Stimulated activated CD8-positive, alpha-beta memory T cell treated with anti-CD3 and anti-CD28 coated beads, Interleukin-15, amount 100 ng/mL, for 24 hours (primary cell): Measurements from ENCODE around the gene WDR12.
"Not testable (repeated sequence)": the region's sequence is repeated elsewhere in the genome, so short reads cannot be mapped to it uniquely, and the experiment has no call there.

Experiments
- DNase-seq: peaks from one replicate; pipeline ENCODE4 v3.0.0-alpha.2; 2020; ENCODE audit warnings: low read depth

WDR12 gene

GRCh38 chr2:202883987-202884675 is 27.3 kb downstream of the WDR12 start:
- no peak for DNase-seq

DNA sequence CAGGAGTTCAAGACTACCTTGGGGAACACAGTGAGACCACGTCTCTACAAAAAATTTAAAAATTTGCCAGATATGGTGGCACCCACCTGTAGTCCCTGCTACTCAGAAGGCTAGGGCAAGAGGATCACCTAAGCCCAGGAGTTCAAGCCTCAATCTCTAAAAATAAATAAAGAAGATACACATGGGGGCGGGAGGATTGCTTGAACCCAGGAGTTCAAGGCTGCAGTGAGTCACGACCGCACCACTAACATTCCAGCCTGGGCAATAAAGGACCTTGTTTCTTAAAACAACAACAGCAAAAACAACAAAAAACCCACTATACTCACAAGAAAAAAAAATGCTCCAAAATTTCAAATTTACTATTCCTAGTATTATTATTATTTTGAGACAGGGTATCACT is 29.9 kb downstream of the WDR12 start:
- no peak for DNase-seq

DNA sequence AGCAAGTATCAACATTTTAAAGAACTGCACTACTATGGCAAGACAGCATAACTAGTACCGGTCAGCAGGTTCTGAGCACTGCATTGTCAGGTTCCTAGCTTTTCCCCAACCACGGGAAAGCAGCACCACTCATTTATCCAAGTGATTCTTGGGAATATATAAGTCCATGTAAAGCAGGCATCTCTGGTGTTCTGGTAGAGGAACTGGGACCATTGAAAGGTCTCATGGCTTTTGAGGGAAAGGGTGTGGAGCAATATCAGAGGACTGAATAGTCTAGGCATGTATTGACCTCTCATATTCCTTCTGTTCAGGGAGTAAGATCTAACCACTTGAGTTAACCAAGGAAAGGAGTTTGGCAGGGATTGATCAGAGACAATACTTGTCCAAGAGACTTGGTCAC is 33.8 kb downstream of the WDR12 start:
- DNase-seq, result no peak

- peak; percentile 26 for DNase-seq
These were observed 40.0 kb downstream of the WDR12 start, which contains the start of gene ICA1L for GRCh38 chr2:202871300-202872141. Gene ICA1L, minus strand, starts transcription at chr2:202871766. Its CDS starts 42,757 bp downstream, at chr2:202829009.

- peak; percentile 28 for DNase-seq
These were observed 40.8 kb downstream of the WDR12 start for GRCh38 chr2:202870431-202871299.

GRCh38 chr2:202861987-202862386 is 49.5 kb downstream of the WDR12 start:
- no peak for DNase-seq

DNA sequence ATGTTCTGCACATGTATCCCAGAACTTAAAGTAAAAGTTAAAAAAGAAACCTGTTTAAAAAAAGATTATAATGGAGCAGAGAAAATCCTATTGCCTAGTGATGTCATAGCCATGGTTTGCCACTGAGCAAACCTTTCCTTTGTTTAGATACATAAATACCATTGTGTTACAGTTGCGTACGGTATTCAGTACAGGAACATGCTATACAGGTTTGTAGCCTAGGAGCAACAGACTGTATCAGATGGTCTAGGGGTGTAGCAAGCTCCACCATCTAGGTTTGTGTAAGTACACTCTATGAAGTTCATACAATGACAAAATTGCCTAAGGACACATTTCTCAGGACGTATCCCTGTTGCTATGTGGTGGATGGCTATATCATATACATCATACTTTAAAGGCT is 52.9 kb downstream of the WDR12 start:
- DNase-seq, result no peak

- DNase-seq, result not testable (repeated sequence)
These were observed 62.1 kb downstream of the WDR12 start for GRCh38 chr2:202849343-202849742.

DNA sequence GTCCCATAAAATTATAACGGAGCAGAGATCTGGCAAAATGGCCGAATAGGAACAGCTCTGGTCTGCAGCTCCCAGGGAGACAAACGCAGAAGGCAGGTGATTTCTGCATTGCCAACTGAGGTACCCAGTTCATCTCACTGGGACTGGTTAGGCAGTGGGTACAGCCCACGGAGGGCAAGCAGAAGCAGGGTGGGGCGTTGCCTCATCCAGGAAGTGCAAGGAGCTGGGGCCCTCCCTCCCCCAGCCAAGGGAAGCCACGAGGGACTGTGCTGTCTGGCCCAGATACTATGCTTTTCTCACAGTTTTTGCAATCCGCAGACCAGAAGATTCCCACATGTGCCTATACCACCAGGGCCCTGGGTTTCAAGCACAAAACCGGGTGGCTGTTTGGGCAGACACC is 62.7 kb downstream of the WDR12 start:
- DNase-seq, result no peak

DNA sequence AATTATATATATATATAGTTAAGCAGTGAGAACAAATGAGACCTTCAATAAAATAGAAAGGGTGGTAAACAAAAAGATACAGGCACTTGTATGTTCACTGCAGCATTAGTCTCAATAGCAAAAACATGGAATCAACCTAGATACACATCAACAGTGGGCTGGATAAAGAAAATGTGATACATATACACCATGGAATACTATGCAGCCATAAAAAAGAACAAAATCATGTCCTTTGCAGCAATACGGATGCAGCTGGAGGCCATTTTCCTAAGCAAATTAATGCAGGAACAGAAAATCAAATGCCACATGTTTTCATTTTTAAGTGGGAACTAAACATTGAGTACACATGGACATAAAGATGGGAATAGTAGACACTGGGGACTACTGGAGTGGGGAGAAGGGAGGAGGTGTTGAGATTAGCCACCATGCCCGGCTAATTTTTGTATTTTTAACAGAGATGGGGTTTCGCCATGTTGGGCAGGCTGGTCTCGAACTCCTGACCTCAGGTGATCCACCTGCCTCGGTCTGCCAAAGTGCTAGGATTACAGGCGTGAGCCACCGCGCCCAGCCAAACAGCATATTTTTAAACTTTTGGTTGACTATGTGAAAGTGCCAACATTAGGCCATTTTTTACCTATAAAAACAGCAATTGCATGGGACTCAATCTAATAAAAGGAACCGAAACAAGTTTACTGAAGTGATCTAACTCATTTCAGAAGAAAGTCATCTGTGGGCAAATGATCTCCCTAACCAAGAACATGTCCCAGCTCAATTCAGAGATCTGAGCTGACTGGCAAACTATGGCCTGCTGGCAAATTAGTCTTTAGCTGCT is 63.6 kb downstream of the WDR12 start:
- no peak for DNase-seq

DNA sequence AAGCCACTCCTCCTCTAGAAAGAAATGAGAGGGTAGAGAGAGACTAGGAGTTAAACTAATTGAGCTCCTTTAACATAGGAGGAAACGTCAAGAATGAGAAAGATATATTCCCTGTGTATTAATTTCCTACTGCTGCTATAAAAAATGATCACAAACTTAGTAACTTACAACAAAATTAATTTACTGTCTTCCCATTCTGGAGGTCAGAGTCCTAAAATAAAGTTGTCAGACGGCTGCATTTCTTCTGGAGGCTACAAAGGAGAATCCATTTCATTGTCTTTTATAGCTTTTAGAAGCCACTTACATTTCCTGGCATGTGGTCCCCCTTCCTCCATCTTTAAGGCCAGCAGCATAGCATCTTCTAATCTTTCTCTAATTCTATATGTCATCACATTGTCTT is 66.8 kb downstream of the WDR12 start:
- DNase-seq, result no peak

DNA sequence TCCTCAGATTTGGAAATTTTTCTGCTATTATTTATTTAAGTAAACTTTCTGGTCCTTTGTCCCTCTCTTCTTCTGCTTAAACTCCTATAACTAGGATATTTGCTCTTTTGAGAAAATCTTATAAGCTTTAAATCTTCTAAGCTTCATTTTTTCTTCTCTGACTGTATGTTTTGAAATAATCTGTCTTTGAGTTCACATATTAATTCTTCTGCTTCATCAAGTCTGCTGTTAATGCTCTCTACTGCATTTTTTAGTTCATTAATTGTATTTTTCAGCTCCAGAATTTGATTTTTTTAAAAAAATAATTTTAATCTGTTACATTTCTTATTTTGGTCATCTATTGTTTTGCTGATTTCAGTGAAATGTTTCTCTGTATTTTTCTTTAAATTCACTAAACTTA is 68.8 kb downstream of the WDR12 start:
- DNase-seq, result no peak

GRCh38 chr2:202841090-202841867 is 70.2 kb downstream of the WDR12 start:
- no peak for DNase-seq

DNA sequence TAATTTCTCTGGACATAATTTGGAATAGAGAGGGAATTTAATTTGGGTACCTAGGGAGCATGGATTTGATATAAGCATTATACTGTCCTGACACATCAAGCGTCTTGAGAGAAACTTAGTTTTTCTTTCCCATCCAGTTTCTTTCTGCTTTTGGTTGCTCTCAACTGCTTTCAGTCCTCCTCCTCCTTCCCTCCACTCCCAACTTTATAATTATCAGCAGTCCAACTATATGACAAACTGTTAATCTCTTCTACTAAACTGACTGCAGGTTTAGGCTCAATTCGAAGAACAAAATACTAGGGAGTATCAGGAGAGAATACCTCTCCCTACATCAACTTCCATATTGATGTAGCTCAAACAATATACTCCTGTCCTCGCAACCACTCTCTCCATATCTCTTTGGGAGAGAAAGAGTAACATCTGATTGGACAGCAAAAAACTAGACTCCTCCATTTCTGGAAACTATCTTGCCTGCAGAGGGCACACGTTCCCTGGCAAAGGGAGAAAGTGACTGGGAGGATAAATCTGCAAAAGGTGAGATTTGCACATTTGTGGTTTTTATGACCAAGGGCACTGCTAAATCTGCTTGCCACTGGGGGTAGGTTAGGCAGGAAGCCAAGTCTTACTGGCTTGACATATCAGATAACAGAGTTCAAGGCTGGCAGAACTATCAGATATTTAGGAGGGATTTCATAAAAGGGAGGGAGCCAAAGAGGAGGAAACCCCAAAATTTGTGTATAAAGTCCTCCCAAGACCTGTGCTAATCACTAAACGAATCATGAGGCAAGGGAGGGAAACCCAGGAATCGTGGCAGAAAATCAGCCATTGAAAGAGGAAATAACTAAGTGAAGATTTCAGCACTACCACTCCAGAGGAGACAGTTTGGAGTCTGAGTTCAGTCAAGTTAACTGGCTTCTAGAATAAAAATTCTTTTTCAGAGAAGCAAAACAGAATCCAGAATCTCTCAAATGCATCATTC is 79.9 kb downstream of the WDR12 start:
- no peak for DNase-seq

- no peak for DNase-seq
These were observed 86.6 kb downstream of the WDR12 start for GRCh38 chr2:202824901-202825300.
